ENCODE results near the gene MRPS10. TPM values are rescaled to one million over a fixed set of nuclear protein-coding genes. Genes with fewer than 3 reads are reported as not detected.
A peak's percentile ranks its signal among the peaks of the same experiment; 100 is the strongest.

MRPS10 gene
- total and polyA plus RNA-seq, 2 experiments from 2014 or later = 65.1 to 79.8 TPM

GRCh38 chr6:42182101-42182500, 35.6 kb downstream of the MRPS10 start:
- Histone ChIP-seq H3K9ac (no peak overlapping the region), H3F3A (ENCODE audit: insufficient read depth) (no peaks in the 10 kb centered on the region), H3K9me3 (ENCODE audit: low read depth) (no peaks in the 10 kb centered on the region), H3K36me3 (ENCODE audit: low read depth) (no peaks in the 10 kb centered on the region), H3K9me2 (ENCODE audit: insufficient read depth) (no peaks in the 10 kb centered on the region), H3K27ac (no peak overlapping the region), H3K4me3 (no peak overlapping the region), H3K27me3 (replicated peaks; ENCODE audit: insufficient read depth) (no peaks in the 10 kb centered on the region), H3K4me1 (ENCODE audit: insufficient read depth) (no peaks in the 10 kb centered on the region), H3K4me2 (ENCODE audit: unreplicated experiment) (no peak overlapping the region), H2AFZ (no peak overlapping the region), H3K79me2 (ENCODE audit: insufficient read depth) (no peaks in the 10 kb centered on the region), H4K20me1 (ENCODE audit: insufficient read depth) (no peaks in the 10 kb centered on the region)
- WGBS, 2 experiments (ENCODE audit: low coverage in 1 of 2, low lambda C conversion rate in 2 of 2, missing lambda C conversion rate in 2 of 2) = 69 to 72% methylated on average over 5 of the region's 5 CpGs
- in situ Hi-C loops (cut with MboI) = no loop called here
- TF ChIP-seq EZH2phosphoT487 (IDR thresholded peaks at IDR 0.05; ENCODE audit: insufficient read depth, low read depth) (no peak), EZH2 (IDR thresholded peaks at IDR 0.05; ENCODE audit: insufficient read depth, poor library complexity, severe bottlenecking) (no peak)
- no peak for DNase-seq

- peak; percentile 28 for DNase-seq
- no peaks in the 10 kb centered on the region for H3K9me2 ChIP-seq (ENCODE audit: insufficient read depth)
- no peak overlapping the region for H2AFZ ChIP-seq
- H3K4me3 ChIP-seq = no peak overlapping the region
- TF ChIP-seq EZH2phosphoT487 (IDR thresholded peaks at IDR 0.05; ENCODE audit: insufficient read depth, low read depth) (no peak), EZH2 (IDR thresholded peaks at IDR 0.05; ENCODE audit: insufficient read depth, poor library complexity, severe bottlenecking) (no peak)
- H3K4me1 ChIP-seq (ENCODE audit: insufficient read depth) = no peaks in the 10 kb centered on the region
- no peak overlapping the region for H3K4me2 ChIP-seq (ENCODE audit: unreplicated experiment)
- H3K79me2 ChIP-seq (ENCODE audit: insufficient read depth) = no peaks in the 10 kb centered on the region
- no peaks in the 10 kb centered on the region for H3K36me3 ChIP-seq (ENCODE audit: low read depth)
- no peaks in the 10 kb centered on the region for H3K9me3 ChIP-seq (ENCODE audit: low read depth)
- no peaks in the 10 kb centered on the region for H4K20me1 ChIP-seq (ENCODE audit: insufficient read depth)
- no peaks in the 10 kb centered on the region for H3K27me3 ChIP-seq (replicated peaks; ENCODE audit: insufficient read depth)
- in situ Hi-C loops (cut with MboI) = no loop called here
- WGBS, 2 experiments (ENCODE audit: low coverage in 1 of 2, low lambda C conversion rate in 2 of 2, missing lambda C conversion rate in 2 of 2) = 33 to 51% methylated on average over 3 of the region's 3 CpGs
- no peak overlapping the region for H3K9ac ChIP-seq
- no peaks in the 10 kb centered on the region for H3F3A ChIP-seq (ENCODE audit: insufficient read depth)
- no peak overlapping the region for H3K27ac ChIP-seq
Observed at GRCh38 chr6:42179945-42180313, 37.7 kb downstream of the MRPS10 start.

GRCh38 chr6:42179261-42179944, 38.3 kb downstream of the MRPS10 start:
- TF ChIP-seq EZH2phosphoT487 (IDR thresholded peaks at IDR 0.05; ENCODE audit: insufficient read depth, low read depth) = no peak
- TF ChIP-seq EZH2 (IDR thresholded peaks at IDR 0.05; ENCODE audit: insufficient read depth, poor library complexity, severe bottlenecking) = no peak
- Histone ChIP-seq H3K9me2 (ENCODE audit: insufficient read depth) (no peaks in the 10 kb centered on the region), H3K4me1 (ENCODE audit: insufficient read depth) (no peaks in the 10 kb centered on the region), H2AFZ (no peak overlapping the region), H3K4me3 (no peak overlapping the region), H3K9me3 (ENCODE audit: low read depth) (no peaks in the 10 kb centered on the region), H3K79me2 (ENCODE audit: insufficient read depth) (no peaks in the 10 kb centered on the region), H3F3A (ENCODE audit: insufficient read depth) (no peaks in the 10 kb centered on the region), H3K4me2 (ENCODE audit: unreplicated experiment) (no peak overlapping the region), H3K9ac (no peak overlapping the region), H3K27me3 (replicated peaks; ENCODE audit: insufficient read depth) (no peaks in the 10 kb centered on the region), H3K36me3 (ENCODE audit: low read depth) (no peaks in the 10 kb centered on the region), H4K20me1 (ENCODE audit: insufficient read depth) (no peaks in the 10 kb centered on the region), H3K27ac (no peak overlapping the region)
- WGBS, 2 experiments (ENCODE audit: low coverage in 1 of 2, low lambda C conversion rate in 2 of 2, missing lambda C conversion rate in 2 of 2) = 90 to 94% methylated on average over 18 to 20 of the region's 20 CpGs
- in situ Hi-C loops (cut with MboI) = no loop called here
- no peak for DNase-seq

- TF ChIP-seq EZH2phosphoT487 (IDR thresholded peaks at IDR 0.05; ENCODE audit: insufficient read depth, low read depth) (no peak), EZH2 (IDR thresholded peaks at IDR 0.05; ENCODE audit: insufficient read depth, poor library complexity, severe bottlenecking) (no peak)
- no peaks in the 10 kb centered on the region for H3K9me3 ChIP-seq (ENCODE audit: low read depth)
- H3K4me2 ChIP-seq (ENCODE audit: unreplicated experiment) = no peak overlapping the region
- H3K9me2 ChIP-seq (ENCODE audit: insufficient read depth) = no peaks in the 10 kb centered on the region
- in situ Hi-C loops (cut with MboI) = no loop called here
- H3K4me3 ChIP-seq = no peak overlapping the region
- no peaks in the 10 kb centered on the region for H3K27me3 ChIP-seq (replicated peaks; ENCODE audit: insufficient read depth)
- DNase-seq = no peak
- H4K20me1 ChIP-seq (ENCODE audit: insufficient read depth) = no peaks in the 10 kb centered on the region
- H3K4me1 ChIP-seq (ENCODE audit: insufficient read depth) = no peaks in the 10 kb centered on the region
- 23 to 26% methylated on average over 25 to 27 of the region's 27 CpGs for WGBS, 2 experiments (ENCODE audit: low coverage in 1 of 2, low lambda C conversion rate in 2 of 2, missing lambda C conversion rate in 2 of 2)
- no peak overlapping the region for H2AFZ ChIP-seq
- H3K79me2 ChIP-seq (ENCODE audit: insufficient read depth) = no peaks in the 10 kb centered on the region
- H3F3A ChIP-seq (ENCODE audit: insufficient read depth) = no peaks in the 10 kb centered on the region
- no peaks in the 10 kb centered on the region for H3K36me3 ChIP-seq (ENCODE audit: low read depth)
- H3K9ac ChIP-seq = no peak overlapping the region
- H3K27ac ChIP-seq = no peak overlapping the region
Observed at GRCh38 chr6:42177514-42178364, 39.9 kb downstream of the MRPS10 start.
